Omental fat pad (tissue), 4 donors: ENCODE measurements around the gene MOB1A. TPM values are rescaled to one million over a fixed set of nuclear protein-coding genes. Genes with fewer than 3 reads are reported as not detected.
"Not testable (repeated sequence)": the region's sequence is repeated elsewhere in the genome, so short reads cannot be mapped to it uniquely, and the experiment has no call there.

Source experiments
- ATAC-seq: fragments of 150-250 bp; one replicate; pipeline ENCODE4 v1.9.1; 2016; ENCODE audit warnings: mild to moderate bottlenecking, moderate library complexity; ENCODE audit not compliant: low FRiP score
- DNase-seq: peaks from one replicate; pipeline ENCODE4 v3.0.0-alpha.2; 2019; ENCODE audit warnings: low spot score
- CTCF ChIP-seq, 3 donors: fragments of 450-650 bp; IDR thresholded peaks; one replicate each; pipeline ENCODE4 v1.5.1; 2016 to 2017; ENCODE audit warnings: antibody characterized with exemption in 3 of 3, mild to moderate bottlenecking in 3 of 3, moderate library complexity in 2 of 3
- total RNA-seq, 4 donors: library from RNA; depleted of rRNA; stranded (reverse); fragments of >200 nt; gene quantifications; one replicate each; pipeline ENCODE4 v1.1.0, GENCODE V29; 2016

Gene MOB1A
- total RNA-seq, 4 donors from 2014 or later: 84.9 to 109 (median 93.2) TPM

- TF ChIP-seq CTCF (IDR thresholded peaks at IDR 0.05): no peak
- ATAC-seq: no peak
- no peak for DNase-seq
Observed at GRCh38 chr2:74137651-74138599, 40.8 kb downstream of the MOB1A start.

- no peak for TF ChIP-seq CTCF (IDR thresholded peaks at IDR 0.05)
Observed at GRCh38 chr2:74131901-74132300, 46.8 kb downstream of the MOB1A start.

GRCh38 chr2:74130211-74130995 lies 48.3 kb downstream of the MOB1A start:
- TF ChIP-seq CTCF (IDR thresholded peaks at IDR 0.05): no peak
- ATAC-seq: no peak
- DNase-seq: no peak

More at GRCh38 chr2:74131901-74132300, 46.8 kb downstream of the MOB1A start:
- no peak for ATAC-seq
- DNase-seq: no peak

GRCh38 chr2:74128206-74128605 lies 50.5 kb downstream of the MOB1A start:
- DNase-seq: no peak
- no peak for TF ChIP-seq CTCF (IDR thresholded peaks at IDR 0.05)
- no peak for ATAC-seq

GRCh38 chr2:74123955-74124354 lies 54.7 kb downstream of the MOB1A start:
- not testable (repeated sequence) for DNase-seq, ATAC-seq

GRCh38 chr2:74121846-74122245 lies 56.8 kb downstream of the MOB1A start:
- not testable (repeated sequence) for DNase-seq, ATAC-seq

- ATAC-seq (peak; percentile 87), DNase-seq (peak; percentile 40)
- no peak for TF ChIP-seq CTCF (IDR thresholded peaks at IDR 0.05)
Observed at GRCh38 chr2:74119912-74120825, 58.5 kb downstream of the MOB1A start.
